ENCODE results near the gene CTNNA1.
A peak's percentile ranks its signal among the peaks of the same experiment; 100 is the strongest.

CTNNA1 gene

GRCh38 chr5:138853132-138853531, 99.9 kb downstream of the CTNNA1 start:
- DNase-seq (ENCODE audit: low spot score) = no peak

DNA sequence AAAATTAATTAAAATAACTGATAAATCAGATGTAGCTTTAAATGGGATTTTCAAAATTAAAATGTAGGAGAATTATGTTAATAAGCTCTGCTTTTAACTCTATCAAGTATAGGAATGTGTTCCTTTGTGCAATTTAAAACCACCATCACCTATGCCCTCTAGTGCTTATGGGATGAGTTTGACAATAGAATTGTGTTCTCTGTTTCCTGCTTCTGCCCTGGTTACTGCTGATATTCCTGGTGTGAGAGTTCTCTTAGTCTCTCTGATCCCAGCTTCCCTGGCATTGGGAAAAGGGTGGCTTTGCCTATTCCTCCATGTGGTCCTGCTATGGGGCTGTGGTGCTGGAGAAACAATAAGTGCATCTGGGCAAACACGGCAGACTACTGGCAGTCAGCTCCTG, 113.8 kb downstream of the CTNNA1 start:
- no peak for DNase-seq (ENCODE audit: low spot score)

GRCh38 chr5:138869038-138869437, 115.8 kb downstream of the CTNNA1 start:
- no peak for DNase-seq (ENCODE audit: low spot score)

DNA sequence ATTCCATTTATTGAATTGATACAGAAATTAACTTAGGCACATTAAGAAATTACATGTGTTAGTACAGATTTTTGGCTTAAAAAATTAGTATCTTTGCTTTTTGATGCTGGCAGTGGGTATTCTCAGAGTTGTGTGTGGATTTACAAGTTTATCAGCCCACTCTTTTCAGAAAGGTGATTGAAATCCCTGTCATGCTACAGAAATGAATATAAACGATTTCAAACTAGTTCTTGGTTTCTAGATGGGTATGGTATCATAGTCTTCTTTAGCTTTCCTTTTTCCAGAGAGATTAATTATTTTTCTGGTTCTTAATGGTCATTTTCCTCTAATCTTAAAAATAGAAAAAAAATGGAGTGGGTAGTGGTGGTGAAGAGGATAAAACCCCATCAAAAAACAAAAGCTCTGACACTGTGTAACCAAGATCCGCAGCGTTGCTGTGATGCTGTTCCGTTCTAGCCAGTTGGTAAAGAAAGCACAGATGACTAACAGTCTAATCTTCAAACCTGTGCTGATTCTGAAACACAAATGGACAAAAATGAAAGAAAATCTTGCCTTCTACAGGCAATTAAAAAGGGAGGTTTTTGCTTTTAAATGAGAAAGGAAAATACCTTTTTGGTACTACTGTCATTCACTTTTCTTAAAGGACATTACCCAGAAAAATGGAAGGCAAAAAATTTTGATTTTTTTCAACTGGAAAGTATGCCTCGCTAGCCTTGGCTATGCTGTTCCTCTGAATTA, 116.7 kb downstream of the CTNNA1 start:
- no peak for DNase-seq (ENCODE audit: low spot score)

GRCh38 chr5:138870611-138871010, 117.4 kb downstream of the CTNNA1 start:
- no peak for DNase-seq (ENCODE audit: low spot score)

DNA sequence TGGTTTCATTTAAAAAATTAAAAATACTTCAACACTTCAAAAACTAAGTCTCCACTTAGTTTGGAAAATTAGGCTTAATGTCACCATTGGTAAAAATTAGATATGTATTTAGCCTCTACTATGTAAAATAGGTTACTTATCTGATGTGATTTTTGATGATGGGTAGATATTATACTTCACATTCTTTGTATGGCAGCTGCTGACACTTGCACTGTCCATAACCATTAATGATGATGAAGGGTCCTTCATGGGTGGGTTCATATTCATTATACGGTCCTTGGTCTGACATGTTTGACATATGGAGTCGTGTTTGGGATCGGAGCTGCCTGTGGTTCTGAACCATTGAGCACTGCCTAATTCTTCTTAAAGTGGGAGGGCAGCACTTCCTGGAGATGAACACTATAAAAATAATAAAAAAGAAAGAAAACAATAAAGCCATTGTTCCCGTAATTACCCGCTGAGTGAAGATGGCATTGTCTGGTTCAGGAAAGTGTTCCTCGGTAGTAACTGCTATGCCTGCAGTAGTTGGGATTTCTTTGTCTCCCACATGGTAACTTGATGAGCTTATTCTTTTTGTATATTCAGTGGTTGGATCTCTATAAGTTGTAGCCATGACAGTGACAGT, 119.7 kb downstream of the CTNNA1 start:
- DNase-seq (ENCODE audit: low spot score) = no peak

DNA sequence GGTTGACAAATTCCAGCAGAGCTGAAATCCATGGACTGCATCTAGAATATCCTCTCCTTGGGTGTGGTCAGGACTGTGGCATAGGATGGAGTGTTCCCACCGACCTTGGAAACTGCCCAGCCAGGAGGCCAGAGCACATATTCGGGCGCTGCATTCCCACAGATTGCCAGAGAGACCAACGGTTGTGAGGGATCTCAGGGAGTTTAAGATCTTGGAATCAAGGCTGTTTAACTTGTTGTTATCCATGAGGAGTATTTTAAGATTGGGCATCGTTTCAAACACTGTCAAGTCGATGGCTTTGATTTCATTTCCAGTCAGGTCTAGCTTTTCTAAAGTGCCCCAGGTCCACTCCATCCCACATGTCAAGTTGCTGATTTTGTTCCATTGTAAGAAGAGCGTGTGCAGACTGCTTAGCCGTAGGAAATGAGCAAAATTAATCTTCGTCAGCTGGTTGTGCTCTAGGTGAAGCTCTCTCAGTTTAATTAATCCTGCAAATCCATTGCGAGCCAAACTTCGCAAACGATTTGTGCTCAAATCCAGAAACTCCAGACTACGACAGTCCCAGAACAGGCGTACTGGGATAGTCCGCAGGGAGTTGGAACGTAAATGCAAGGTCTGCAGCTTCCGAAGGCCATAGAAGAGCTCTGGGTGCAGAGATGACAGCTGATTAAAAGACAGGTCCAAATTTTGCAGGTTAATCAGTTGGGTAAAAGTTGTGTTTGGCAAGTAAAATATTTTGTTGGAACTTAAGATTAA, 120.4 kb downstream of the CTNNA1 start:
- DNase-seq (ENCODE audit: low spot score) = peak; percentile 59

- DNase-seq (ENCODE audit: low spot score) = peak; percentile 28
These were observed 121.0 kb downstream of the CTNNA1 start for GRCh38 chr5:138874241-138874640.

GRCh38 chr5:138874771-138875551, 121.7 kb downstream of the CTNNA1 start, which contains the start of gene LRRTM2:
Gene LRRTM2 (minus strand): TSS chr5:138875335. CDS start chr5:138874911, 424 bp downstream.
- peak; percentile 21 for DNase-seq (ENCODE audit: low spot score)

DNA sequence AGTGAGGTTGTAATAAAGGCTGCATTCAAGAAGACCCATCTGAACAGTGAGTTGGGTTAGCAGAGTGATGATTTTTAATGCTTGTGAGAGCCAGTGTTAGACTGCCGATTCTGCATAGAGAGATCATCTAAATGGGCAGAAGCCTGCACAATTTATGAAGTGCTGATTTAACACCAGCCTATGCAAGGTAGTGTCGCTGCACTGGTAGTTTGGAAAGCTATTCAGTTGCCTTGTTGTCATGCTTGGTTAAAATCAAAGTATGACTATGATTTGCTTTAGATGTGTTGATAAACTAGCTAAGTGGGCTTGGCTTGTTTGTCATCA, 122.3 kb downstream of the CTNNA1 start:
- no peak for DNase-seq (ENCODE audit: low spot score)

DNA sequence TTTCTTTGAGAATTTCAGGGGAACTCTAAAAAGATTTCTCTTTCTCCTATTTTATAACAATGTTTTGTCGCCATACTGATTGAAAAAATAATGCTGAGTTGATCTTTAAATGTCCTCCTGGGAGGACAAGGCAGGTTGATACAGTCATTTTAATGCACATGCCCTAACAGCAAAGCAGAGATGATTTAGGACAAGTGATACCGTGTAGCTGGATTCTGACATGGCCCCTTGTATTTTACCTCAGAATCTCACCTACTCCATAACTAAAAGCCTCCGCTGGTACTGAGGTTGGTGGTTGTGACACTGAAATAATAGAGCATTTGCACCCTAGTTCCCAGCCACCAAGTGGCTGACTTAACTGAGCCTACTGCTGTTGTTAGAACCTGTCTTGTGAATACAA, 122.7 kb downstream of the CTNNA1 start:
- DNase-seq (ENCODE audit: low spot score) = no peak

DNA sequence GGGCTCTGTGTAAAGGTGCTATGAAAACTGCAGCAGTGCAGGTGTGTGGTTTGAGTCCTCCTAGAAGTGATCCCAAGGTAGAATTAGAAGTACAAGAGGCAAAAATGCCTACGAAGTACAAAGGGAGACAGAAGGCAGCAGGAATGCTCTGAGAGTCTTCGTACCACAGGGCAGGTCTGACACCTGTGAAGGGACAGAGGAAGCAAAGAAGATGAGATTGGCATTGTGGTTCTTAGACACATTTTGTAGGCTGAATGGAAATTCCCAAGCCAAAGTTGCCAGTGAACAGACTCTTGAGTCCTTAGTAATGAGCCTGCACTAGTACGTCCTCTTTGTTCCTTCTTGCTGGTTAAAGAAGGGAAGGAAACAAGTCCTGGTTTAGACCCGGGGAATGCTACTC, 123.6 kb downstream of the CTNNA1 start:
- DNase-seq (ENCODE audit: low spot score) = no peak

- DNase-seq (ENCODE audit: low spot score) = no peak
These were observed 125.4 kb downstream of the CTNNA1 start for GRCh38 chr5:138878437-138879235.

DNA sequence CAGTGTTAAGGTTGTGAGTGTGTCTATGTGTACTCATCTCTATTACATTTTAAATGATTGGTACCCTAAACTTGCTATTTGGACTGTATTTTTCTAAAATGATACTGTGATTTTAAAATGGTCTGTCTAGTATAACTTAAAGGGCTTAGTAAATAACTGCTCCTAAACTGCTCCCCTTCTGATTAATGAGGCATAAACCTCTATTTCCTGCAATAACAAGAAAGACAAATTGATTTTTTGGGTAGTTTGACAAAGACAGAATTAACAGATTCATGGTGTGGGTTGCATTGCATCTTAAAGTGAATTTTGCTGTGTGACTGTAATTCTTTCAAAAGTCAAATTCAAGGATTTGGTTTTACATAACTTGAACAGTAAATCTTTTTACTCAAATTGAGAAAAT, 130.0 kb downstream of the CTNNA1 start:
- DNase-seq (ENCODE audit: low spot score) = no peak

DNA sequence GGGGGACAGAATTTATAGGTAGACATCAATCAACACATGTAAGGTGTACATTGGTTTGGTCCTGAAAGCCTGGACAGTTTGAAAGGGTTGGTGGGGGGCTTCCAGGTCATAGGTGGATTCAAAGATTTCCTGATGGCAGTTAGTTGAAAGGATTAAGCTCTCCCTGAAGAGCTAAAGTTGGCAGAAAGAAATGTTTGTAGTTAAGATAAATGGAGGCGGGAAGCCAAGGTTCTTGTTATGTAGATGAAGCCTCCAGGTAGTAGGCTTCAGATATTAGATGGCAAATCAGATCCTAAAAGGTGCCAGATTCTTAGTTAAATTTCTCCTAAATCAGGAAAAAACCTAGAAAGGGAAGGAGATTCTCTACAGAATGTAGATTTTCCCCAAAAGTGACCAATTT, 130.9 kb downstream of the CTNNA1 start:
- no peak for DNase-seq (ENCODE audit: low spot score)

DNA sequence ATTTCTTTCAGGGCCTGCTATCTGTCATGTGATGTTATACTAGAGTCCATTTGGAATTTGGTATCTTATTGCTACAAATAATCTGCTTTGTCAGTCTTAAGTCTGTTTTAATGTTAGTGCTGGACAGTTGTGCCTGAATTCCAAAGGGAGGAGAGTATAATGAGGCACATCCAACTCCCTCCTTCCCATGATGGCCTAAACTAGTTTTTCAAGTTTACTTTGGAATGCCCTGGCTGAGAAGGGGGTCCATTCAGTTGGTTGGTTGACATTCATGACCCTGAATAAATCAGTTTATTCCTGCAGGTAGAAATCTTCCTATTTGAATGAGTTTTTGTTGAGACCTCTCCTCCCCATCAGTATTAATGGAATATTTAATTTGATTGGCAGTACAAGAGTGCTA, 131.3 kb downstream of the CTNNA1 start:
- DNase-seq (ENCODE audit: low spot score) = no peak

GRCh38 chr5:138889994-138890393, 136.8 kb downstream of the CTNNA1 start:
- DNase-seq (ENCODE audit: low spot score) = no peak

- DNase-seq (ENCODE audit: low spot score) = no peak
These were observed 137.4 kb downstream of the CTNNA1 start for GRCh38 chr5:138890644-138891043.

DNA sequence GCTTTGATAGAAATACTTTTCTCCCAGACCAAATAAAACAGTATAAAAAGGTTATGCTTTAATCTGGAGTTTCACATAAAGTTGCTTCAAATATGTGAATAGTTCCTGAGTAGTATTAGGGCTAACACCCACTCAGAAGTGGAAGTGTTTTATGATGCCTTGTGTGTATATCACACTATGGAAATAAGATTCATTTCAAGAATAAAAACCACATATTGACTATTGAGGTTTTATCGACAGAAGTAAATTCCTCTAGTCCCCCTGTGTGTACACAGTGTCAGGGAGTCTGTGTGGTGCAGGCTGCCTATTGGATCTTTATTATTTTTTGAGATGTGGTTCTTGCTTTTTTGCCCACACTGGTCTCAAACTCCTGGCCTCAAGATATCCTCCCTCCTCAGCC, 142.7 kb downstream of the CTNNA1 start:
- no peak for DNase-seq (ENCODE audit: low spot score)

DNA sequence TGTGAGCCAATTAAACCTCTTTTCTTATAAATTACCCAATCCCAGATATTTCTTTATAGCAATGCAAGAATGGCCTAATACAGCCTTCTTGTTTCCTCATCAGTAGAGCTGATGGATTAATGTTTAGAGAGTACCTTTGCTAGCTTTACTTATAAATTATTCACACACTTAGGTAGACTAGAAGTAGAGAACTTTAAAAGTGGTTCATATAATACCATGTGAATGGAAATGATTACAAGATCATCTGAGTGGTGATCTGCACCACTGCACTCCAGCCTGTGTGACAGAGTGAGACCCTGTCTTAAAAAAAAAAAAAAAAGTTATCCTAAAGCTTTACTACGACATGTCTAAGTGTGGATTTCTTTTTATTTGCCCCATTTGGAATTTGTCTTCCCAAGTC, 145.1 kb downstream of the CTNNA1 start:
- DNase-seq (ENCODE audit: low spot score) = no peak

- DNase-seq (ENCODE audit: low spot score) = no peak
These were observed 145.5 kb downstream of the CTNNA1 start for GRCh38 chr5:138898742-138899141.

Data from D341Med (cell line).